WI38 (cell line): Measurements from ENCODE around the gene ELOVL1.

Source experiments
- H3K4me3 ChIP-seq: 2 replicates; pipeline ENCODE4 v1.5.1; 2011; ENCODE audit warnings: low read depth, mild to moderate bottlenecking, control low read depth, low read length
- TF ChIP-seq, protein P1 (sequence below): IDR thresholded peaks from 2 replicates; pipeline ENCODE4 v1.5.1; 2012; ENCODE audit warnings: low read depth, mild to moderate bottlenecking, control low read depth, low read length

ELOVL1 gene

DNA sequence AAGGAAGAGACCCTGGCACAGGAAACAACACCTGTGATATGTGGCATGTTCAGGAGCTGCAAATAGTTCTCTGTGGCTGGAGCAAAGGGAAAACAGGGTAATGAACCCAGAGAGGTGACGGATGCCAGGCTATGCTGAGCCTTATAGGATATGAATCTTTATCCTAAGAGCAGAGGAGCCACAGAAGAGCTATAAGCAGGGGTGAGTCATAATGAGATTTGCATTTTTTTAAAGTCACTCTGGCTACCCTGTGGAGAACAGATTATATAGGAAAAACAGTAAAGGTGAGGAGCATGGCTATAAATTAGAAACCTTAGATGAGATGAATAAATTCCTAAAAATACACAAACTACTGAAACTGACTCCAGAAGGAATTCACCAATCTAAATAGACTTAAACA lies 43.0 kb downstream of the ELOVL1 start:
- no peak overlapping the region for H3K4me3 ChIP-seq
- TF ChIP-seq, protein P1, sequence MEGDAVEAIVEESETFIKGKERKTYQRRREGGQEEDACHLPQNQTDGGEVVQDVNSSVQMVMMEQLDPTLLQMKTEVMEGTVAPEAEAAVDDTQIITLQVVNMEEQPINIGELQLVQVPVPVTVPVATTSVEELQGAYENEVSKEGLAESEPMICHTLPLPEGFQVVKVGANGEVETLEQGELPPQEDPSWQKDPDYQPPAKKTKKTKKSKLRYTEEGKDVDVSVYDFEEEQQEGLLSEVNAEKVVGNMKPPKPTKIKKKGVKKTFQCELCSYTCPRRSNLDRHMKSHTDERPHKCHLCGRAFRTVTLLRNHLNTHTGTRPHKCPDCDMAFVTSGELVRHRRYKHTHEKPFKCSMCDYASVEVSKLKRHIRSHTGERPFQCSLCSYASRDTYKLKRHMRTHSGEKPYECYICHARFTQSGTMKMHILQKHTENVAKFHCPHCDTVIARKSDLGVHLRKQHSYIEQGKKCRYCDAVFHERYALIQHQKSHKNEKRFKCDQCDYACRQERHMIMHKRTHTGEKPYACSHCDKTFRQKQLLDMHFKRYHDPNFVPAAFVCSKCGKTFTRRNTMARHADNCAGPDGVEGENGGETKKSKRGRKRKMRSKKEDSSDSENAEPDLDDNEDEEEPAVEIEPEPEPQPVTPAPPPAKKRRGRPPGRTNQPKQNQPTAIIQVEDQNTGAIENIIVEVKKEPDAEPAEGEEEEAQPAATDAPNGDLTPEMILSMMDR: no peak

DNA sequence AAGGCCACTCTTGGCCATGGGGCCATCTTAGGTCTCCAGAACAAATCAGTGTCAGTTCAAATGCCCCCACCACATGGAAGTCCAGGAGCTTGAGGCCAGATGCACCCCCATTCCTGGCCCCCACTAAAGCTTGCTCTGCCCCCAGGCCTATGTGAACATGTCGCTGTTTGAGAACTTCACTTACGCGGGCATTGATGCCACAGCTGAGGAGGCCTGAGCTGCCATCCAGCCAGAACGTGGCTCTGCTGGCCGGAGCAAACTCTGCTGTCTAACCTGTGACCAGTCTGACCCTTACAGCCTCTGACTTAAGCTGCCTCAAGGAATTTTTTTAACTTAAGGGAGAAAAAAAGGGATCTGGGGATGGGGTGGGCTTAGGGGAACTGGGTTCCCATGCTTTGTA lies 45.3 kb downstream of the ELOVL1 start:
- H3K4me3 ChIP-seq: no peak overlapping the region
- TF ChIP-seq, protein P1: no peak

DNA sequence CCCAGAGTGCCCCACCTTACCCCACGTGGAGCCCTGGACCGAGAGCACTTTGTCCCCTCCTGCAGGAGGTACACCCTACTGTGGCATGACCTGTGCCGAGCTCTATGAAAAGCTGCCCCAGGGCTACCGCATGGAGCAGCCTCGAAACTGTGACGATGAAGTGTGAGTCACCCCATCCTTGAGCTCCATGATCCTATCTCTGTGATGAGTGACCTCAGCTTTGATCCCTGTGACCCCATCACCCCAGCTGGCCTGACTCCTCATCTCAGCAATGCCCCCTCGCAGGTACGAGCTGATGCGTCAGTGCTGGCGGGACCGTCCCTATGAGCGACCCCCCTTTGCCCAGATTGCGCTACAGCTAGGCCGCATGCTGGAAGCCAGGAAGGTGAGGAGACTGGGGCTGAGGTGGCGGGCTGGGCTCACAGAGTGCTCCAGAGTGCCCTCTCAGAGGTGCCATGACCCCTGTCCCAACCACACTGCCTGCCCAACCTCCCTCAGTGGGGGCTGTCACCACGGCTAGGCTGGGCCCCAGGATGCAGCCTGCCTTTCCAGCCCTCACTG lies 46.4 kb downstream of the ELOVL1 start:
- H3K4me3 ChIP-seq: no peak overlapping the region
- TF ChIP-seq, protein P1: no peak

DNA sequence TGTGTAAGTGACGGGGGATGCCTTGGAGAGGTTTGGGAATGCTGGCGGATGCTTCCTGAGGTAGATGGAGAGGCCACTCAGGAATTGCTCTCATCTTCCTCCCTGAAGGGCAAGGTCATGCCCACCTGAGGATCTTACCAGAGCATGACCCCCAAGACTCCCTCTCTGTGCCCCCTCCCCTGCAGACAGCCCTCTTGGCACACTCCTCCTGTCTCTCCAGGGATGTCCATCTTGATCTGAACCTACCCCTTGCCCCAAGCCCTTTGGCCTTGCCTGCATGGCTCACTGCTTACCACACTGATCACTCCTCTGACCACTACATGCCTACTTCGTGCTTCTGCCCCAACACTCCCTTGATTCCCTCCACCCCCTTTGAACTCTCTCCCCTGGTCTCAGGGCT lies 48.0 kb downstream of the ELOVL1 start:
- no peak overlapping the region for H3K4me3 ChIP-seq
- TF ChIP-seq, protein P1: no peak

DNA sequence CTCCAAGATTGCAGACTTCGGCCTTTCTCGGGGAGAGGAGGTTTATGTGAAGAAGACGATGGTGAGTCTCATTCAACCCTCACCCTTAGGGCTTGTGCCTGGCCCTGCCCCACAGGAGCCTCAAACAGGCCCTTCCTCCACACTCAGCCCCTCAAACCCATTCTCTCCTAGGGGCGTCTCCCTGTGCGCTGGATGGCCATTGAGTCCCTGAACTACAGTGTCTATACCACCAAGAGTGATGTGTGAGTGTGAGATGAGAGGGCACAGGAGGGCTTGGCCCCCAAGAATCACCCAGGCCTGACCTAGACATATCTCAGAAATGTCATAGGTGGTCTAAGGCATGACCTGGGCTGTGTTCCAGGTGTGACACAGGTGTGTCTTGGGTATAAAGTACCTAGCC lies 48.5 kb downstream of the ELOVL1 start:
- H3K4me3 ChIP-seq: no peak overlapping the region
- TF ChIP-seq, protein P1: no peak

DNA sequence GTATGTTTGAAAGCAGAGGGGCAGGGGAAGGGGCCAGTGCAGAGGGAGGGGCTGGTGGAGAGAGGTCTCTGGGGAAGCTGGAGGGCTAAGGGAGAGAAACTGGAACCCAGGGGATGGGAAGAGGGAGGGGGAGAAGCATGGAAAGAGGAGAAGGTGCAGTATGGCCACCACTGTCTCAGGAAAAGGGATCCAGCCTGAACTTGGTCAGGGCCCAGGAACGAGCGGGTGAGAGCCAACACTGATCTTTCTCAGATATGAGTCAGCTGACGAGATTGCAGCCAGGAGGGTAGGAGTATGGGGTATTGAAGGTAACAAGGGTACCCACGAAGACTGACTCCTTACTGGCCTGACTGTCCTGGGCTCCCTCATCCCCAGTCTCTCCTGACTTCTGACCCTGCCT lies 49.0 kb downstream of the ELOVL1 start:
- TF ChIP-seq, protein P1: no peak
- H3K4me3 ChIP-seq: no peak overlapping the region

DNA sequence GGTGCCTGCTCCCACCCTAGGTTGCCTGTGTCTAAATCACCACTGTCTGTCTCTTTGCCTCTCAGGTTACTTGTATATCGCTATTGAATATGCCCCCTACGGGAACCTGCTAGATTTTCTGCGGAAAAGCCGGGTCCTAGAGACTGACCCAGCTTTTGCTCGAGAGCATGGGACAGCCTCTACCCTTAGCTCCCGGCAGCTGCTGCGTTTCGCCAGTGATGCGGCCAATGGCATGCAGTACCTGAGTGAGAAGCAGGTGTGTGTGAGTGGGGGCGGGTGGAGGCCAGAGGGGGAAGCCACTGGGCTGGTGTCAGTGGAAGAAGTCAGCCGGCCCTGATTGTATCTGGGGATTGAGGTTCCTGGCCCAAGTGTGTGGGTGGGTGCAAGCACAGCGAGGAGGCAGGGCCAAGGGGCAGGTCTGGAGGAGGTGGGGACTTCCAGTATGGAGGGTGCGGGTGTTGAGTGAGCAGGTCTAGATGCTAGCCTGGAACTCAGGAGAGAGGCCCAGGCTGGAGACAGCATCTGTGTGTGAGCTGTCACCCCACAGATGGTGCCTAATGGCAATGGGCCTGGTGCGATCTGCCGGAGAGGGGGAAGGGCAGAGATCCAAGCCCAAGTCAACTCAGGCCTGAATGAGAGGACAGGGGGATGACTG lies 49.9 kb downstream of the ELOVL1 start:
- TF ChIP-seq, protein P1: no peak
- no peak overlapping the region for H3K4me3 ChIP-seq
